Astrocyte (in vitro differentiated cells and primary cell): Measurements from ENCODE around the gene CCDC184. TPM values are rescaled to one million over a fixed set of nuclear protein-coding genes. Genes with fewer than 3 reads are reported as not detected.

Source experiments
- DNase-seq: peaks from one replicate; pipeline ENCODE4 v3.0.0-alpha.2; 2010; ENCODE audit warnings: low read depth
- FAIRE-seq: peaks from 2 replicates; lab custom pipeline; 2011; peaks lifted over from hg19 to GRCh38; lab: Jason Lieb, UNC
- H2AFZ ChIP-seq: 2 replicates; pipeline ENCODE4 v1.6.0; 2012; ENCODE audit warnings: low read depth, low read length, inconsistent platforms
- H3K27ac ChIP-seq: 2 replicates; pipeline ENCODE4 v1.5.1; 2011; ENCODE audit warnings: low read depth, low read length, inconsistent platforms
- H3K27me3 ChIP-seq: 2 replicates; pipeline ENCODE4 v1.6.0; 2011; ENCODE audit warnings: low read length, inconsistent platforms; ENCODE audit not compliant: insufficient read depth
- H3K36me3 ChIP-seq: 2 replicates; pipeline ENCODE4 v1.5.1; 2011; ENCODE audit warnings: low read length, inconsistent platforms; ENCODE audit not compliant: insufficient read depth
- H3K4me1 ChIP-seq: 2 replicates; pipeline ENCODE4 v1.5.1; 2011; ENCODE audit warnings: low read length, inconsistent platforms; ENCODE audit not compliant: insufficient read depth
- H3K4me2 ChIP-seq: 2 replicates; pipeline ENCODE4 v1.6.0; 2012; ENCODE audit warnings: low read length, inconsistent platforms
- H3K4me3 ChIP-seq: 2 replicates; pipeline ENCODE4 v1.5.1; 2011; ENCODE audit warnings: low read depth, mild to moderate bottlenecking, low read length, inconsistent platforms; ENCODE audit not compliant: insufficient read depth
- H3K79me2 ChIP-seq: 2 replicates; pipeline ENCODE4 v1.6.0; 2012; ENCODE audit warnings: mild to moderate bottlenecking, low read length, inconsistent platforms; ENCODE audit not compliant: insufficient read depth
- H3K9ac ChIP-seq: 2 replicates; pipeline ENCODE4 v1.6.0; 2012; ENCODE audit warnings: mild to moderate bottlenecking, low read length, inconsistent platforms
- H3K9me3 ChIP-seq: 2 replicates; pipeline ENCODE4 v1.5.1; 2012; ENCODE audit warnings: low read depth, mild to moderate bottlenecking, low read length, inconsistent platforms; ENCODE audit not compliant: insufficient read depth
- H4K20me1 ChIP-seq: 2 replicates; pipeline ENCODE4 v1.6.0; 2012; ENCODE audit warnings: low read length, inconsistent platforms; ENCODE audit not compliant: insufficient read depth
- H3K27ac Mint-ChIP-seq: one replicate; pipeline ENCODE4 v1.8.0; 2021; ENCODE audit warnings: mild to moderate bottlenecking, mixed read lengths; ENCODE audit not compliant: unreplicated experiment
- H3K27me3 Mint-ChIP-seq: one replicate; pipeline ENCODE4 v1.8.0; 2021; ENCODE audit warnings: low read depth, mixed read lengths; ENCODE audit not compliant: unreplicated experiment
- H3K36me3 Mint-ChIP-seq: one replicate; pipeline ENCODE4 v1.8.0; 2021; ENCODE audit warnings: low read depth, mixed read lengths; ENCODE audit not compliant: unreplicated experiment
- H3K4me1 Mint-ChIP-seq: one replicate; pipeline ENCODE4 v1.8.0; 2021; ENCODE audit warnings: low read depth, mixed read lengths; ENCODE audit not compliant: unreplicated experiment
- H3K4me3 Mint-ChIP-seq: one replicate; pipeline ENCODE4 v1.8.0; 2021; ENCODE audit warnings: mild to moderate bottlenecking, moderate library complexity, mixed read lengths; ENCODE audit not compliant: unreplicated experiment
- H3K9me3 Mint-ChIP-seq: one replicate; pipeline ENCODE4 v1.8.0; 2021; ENCODE audit warnings: mild to moderate bottlenecking, mixed read lengths; ENCODE audit not compliant: unreplicated experiment
- CTCF ChIP-seq: IDR thresholded peaks from 2 replicates; pipeline ENCODE4 v1.5.1; 2011; ENCODE audit warnings: low read depth, mild to moderate bottlenecking, inconsistent platforms, low read length, moderate library complexity; ENCODE audit not compliant: insufficient read depth
- EZH2 ChIP-seq: IDR thresholded peaks from 2 replicates; pipeline ENCODE4 v1.6.1; 2012; ENCODE audit warnings: mild to moderate bottlenecking, low read length, inconsistent platforms; ENCODE audit not compliant: insufficient read depth
- total RNA-seq: library from RNA; stranded (reverse); gene quantifications from 2 replicates; pipeline ENCODE4 v1.2.1, GENCODE V29; 2021

The CCDC184 gene
- total RNA-seq, 1 donor from 2014 or later: 3.3 TPM

- no peak overlapping the region for H3K4me2 ChIP-seq
- no peak overlapping the region for H3K4me3 Mint-ChIP-seq
- H3K36me3 ChIP-seq: no peaks in the 10 kb centered on the region
- FAIRE-seq: no peak
- no peaks in the 10 kb centered on the region for H4K20me1 ChIP-seq
- H3K79me2 ChIP-seq: no peaks in the 10 kb centered on the region
- no peaks in the 10 kb centered on the region for H3K9me3 Mint-ChIP-seq
- peaks cover 10% of the 10 kb centered on the region for H3K4me1 Mint-ChIP-seq
- DNase-seq: no peak
- H3K27ac ChIP-seq: no peak overlapping the region
- H2AFZ ChIP-seq: no peak overlapping the region
- peaks cover 40% of the 10 kb centered on the region for H3K27me3 Mint-ChIP-seq
- H3K4me1 ChIP-seq: peaks cover 5% of the 10 kb centered on the region
- no peaks in the 10 kb centered on the region for H3K36me3 Mint-ChIP-seq
- no peak overlapping the region for H3K27ac Mint-ChIP-seq
- H3K4me3 ChIP-seq: no peak overlapping the region
- H3K9ac ChIP-seq: no peak overlapping the region
- TF ChIP-seq CTCF (no peak), EZH2 (no peak)
- H3K27me3 ChIP-seq: peaks cover 50% of the 10 kb centered on the region
- H3K9me3 ChIP-seq: no peaks in the 10 kb centered on the region
Measured at GRCh38 chr12:48179466-48179865, 4.0 kb upstream of the CCDC184 start.

GRCh38 chr12:48180424-48180823 lies 3.0 kb upstream of the CCDC184 start:
- Histone ChIP-seq H2AFZ (no peak overlapping the region), H3K9me3 (no peaks in the 10 kb centered on the region), H3K79me2 (no peaks in the 10 kb centered on the region), H3K4me2 (no peak overlapping the region), H3K27ac (no peak overlapping the region), H3K27me3 (peaks cover 60% of the 10 kb centered on the region), H3K4me3 (no peak overlapping the region), H3K9ac (no peak overlapping the region), H3K36me3 (no peaks in the 10 kb centered on the region), H4K20me1 (no peaks in the 10 kb centered on the region), H3K4me1 (peaks cover 6% of the 10 kb centered on the region)
- no peak for DNase-seq
- Mint-ChIP-seq H3K4me1 (peaks cover 13% of the 10 kb centered on the region), H3K27me3 (peaks cover 49% of the 10 kb centered on the region), H3K36me3 (no peaks in the 10 kb centered on the region), H3K9me3 (no peaks in the 10 kb centered on the region), H3K4me3 (no peak overlapping the region), H3K27ac (no peak overlapping the region)
- no peak for FAIRE-seq
- no peak for TF ChIP-seq CTCF
- TF ChIP-seq EZH2: no peak

- no peaks in the 10 kb centered on the region for H3K9me3 Mint-ChIP-seq
- FAIRE-seq: no peak
Measured at GRCh38 chr12:48180857-48181495, 2.5 kb upstream of the CCDC184 start.

More at GRCh38 chr12:48180857-48181495, 2.5 kb upstream of the CCDC184 start:
- H4K20me1 ChIP-seq: no peaks in the 10 kb centered on the region
- no peak overlapping the region for H3K9ac ChIP-seq
- Mint-ChIP-seq H3K27me3 (peaks cover 55% of the 10 kb centered on the region), H3K27ac (no peak overlapping the region), H3K4me3 (no peak overlapping the region), H3K4me1 (peaks cover 8% of the 10 kb centered on the region), H3K36me3 (no peaks in the 10 kb centered on the region)
- peaks cover 6% of the 10 kb centered on the region for H3K4me1 ChIP-seq
- no peaks in the 10 kb centered on the region for H3K9me3 ChIP-seq
- H3K79me2 ChIP-seq: no peaks in the 10 kb centered on the region
- DNase-seq: no peak
- no peak overlapping the region for H3K4me3 ChIP-seq
- H3K27me3 ChIP-seq: peaks cover 64% of the 10 kb centered on the region
- no peak overlapping the region for H3K27ac ChIP-seq
- no peaks in the 10 kb centered on the region for H3K36me3 ChIP-seq
- no peak overlapping the region for H2AFZ ChIP-seq
- TF ChIP-seq EZH2 (no peak), CTCF (no peak)
- no peak overlapping the region for H3K4me2 ChIP-seq
